ENCODE results near the gene WDFY3.

DNA sequence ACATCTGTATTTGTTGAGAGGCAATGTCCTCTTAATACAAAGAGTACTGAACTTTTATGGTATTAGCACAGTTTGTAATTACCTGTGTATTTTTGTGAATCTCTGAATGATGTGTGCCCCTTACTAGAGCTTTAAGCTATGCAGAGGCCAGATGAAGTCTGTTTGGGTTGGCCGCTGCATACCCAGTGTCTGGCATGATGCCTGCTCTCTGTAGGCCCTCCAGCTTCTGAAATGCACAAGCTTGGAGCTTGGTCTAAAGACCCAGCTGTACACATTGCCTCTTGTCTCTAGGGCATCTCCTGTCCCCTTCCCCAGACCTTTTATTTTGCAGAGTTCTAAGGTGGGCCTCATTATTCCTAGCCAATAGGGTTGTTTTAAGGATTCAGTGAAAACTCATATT is 315.0 kb downstream of the WDFY3 start:
- TF ChIP-seq BRCA1 (CRISPR knock-in tag; IDR thresholded peaks at IDR 0.05) = no peak
- no peak for TF ChIP-seq ZFP36 (IDR thresholded peaks at IDR 0.05; ENCODE audit: borderline replicate concordance, low read depth, low read length, partially characterized antibody)
- TF ChIP-seq SUZ12 (IDR thresholded peaks at IDR 0.05; ENCODE audit: low read depth, low read length) = no peak
- TF ChIP-seq, protein P1, sequence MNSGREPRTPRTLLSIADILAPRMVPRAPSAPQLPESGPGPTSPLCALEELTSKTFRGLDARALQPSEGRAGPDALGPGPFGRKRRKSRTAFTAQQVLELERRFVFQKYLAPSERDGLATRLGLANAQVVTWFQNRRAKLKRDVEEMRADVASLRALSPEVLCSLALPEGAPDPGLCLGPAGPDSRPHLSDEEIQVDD (CRISPR knock-in tag; IDR thresholded peaks at IDR 0.05; ENCODE audit: borderline replicate concordance) = no peak
